ENCODE measurements around the gene SLC49A4. TPM values are rescaled to one million over a fixed set of nuclear protein-coding genes. Genes with fewer than 3 reads are reported as not detected.

The SLC49A4 gene
- total and polyA plus RNA-seq, 2 of the 13 experiments (the other 11 are each of a cell fraction or from before 2014, with no cell fraction given): 6.5 to 16.3 TPM

DNA sequence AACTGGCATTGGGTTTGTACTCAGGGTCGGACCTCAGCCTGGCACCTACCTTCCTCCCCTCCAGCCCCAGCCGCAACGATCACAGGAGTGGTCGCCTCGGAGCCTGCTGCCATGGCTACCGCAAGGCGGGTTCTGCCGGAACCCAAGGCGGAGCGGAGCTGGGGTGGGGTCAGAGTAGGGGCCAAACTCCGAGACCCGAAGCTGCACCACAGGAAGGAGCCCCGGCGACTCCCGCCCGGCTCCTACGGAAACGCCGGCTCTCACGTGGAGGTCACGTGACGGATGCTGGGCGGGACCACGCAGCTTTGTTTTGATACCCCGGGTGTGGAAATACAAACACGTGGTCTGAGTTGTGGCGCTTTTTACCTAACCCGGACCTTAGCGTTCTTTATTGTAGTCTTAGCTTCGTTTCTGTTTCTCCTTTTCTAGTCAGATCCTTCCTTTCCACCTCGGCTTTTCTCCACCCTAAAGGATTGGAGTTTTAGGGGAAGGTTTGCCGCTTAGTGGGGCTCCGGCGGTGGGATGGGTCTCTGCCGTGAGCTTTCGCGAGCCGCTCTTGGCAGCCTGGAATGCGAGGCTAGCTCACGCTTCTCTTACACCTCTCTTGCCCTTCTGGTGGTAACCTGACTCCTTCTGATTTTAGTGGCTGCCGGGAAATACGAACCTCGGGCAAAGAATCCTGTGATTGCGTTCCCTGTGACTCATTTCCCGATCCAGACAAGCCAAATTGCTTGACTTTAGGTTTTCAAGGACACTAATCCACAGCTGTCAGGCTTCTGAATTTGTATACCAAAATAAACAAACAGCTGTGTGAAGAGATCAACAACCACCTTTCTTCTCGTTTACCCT, 1.1 kb upstream of the SLC49A4 start, which contains the start of gene HSPBAP1 (continued):
- TF ChIP-seq, protein P1, sequence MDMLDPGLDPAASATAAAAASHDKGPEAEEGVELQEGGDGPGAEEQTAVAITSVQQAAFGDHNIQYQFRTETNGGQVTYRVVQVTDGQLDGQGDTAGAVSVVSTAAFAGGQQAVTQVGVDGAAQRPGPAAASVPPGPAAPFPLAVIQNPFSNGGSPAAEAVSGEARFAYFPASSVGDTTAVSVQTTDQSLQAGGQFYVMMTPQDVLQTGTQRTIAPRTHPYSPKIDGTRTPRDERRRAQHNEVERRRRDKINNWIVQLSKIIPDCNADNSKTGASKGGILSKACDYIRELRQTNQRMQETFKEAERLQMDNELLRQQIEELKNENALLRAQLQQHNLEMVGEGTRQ (IDR thresholded peaks at IDR 0.05; ENCODE audit: low read depth, low read length): peak; percentile 99
- TF ChIP-seq, protein P1 (CRISPR knock-in tag; IDR thresholded peaks at IDR 0.05; ENCODE audit: borderline replicate concordance): peak; percentile 98
- TF ChIP-seq KDM2A (CRISPR knock-in tag; IDR thresholded peaks at IDR 0.05; ENCODE audit: borderline replicate concordance, low read depth) (peak; percentile 81; the same call in 1 of the 2 replicates), MYNN (CRISPR knock-in tag; IDR thresholded peaks at IDR 0.05; ENCODE audit: low read depth) (no peak), FOSL2 (CRISPR knock-in tag; IDR thresholded peaks at IDR 0.05) (peak; percentile 95), ZNF547 (CRISPR knock-in tag; IDR thresholded peaks at IDR 0.05) (0 out of 2 replicates have a peak, but pooled peaks have one; percentile 25), ONECUT2 (CRISPR knock-in tag; IDR thresholded peaks at IDR 0.05) (no peak), HCFC1 (IDR thresholded peaks at IDR 0.05; ENCODE audit: low read depth, low read length) (peak; percentile 27; the same call in 1 of the 2 replicates), POLR2G (IDR thresholded peaks at IDR 0.05; ENCODE audit: low read depth, low read length) (peak; percentile 69; the same call in 1 of the 2 replicates), ELF1 (CRISPR knock-in tag; IDR thresholded peaks at IDR 0.05) (peak; percentile 71), HMGA1 (CRISPR knock-in tag; conservative IDR thresholded peaks at IDR 0.05) (no peak), CEBPG (CRISPR knock-in tag; IDR thresholded peaks at IDR 0.05) (no peak), RFXAP (CRISPR knock-in tag; IDR thresholded peaks at IDR 0.05; ENCODE audit: borderline replicate concordance) (peak; percentile 49; the same call in 1 of the 2 replicates), ATAD3A (CRISPR knock-in tag; IDR thresholded peaks at IDR 0.05) (no peak), KLF12 (CRISPR knock-in tag; IDR thresholded peaks at IDR 0.05; ENCODE audit: borderline replicate concordance) (0 out of 2 replicates have a peak, but pooled peaks have one; percentile 56), TEAD2 (CRISPR knock-in tag; IDR thresholded peaks at IDR 0.05) (no peak; the same call in 1 of the 2 replicates), ZMYM3 (CRISPR knock-in tag; IDR thresholded peaks at IDR 0.05) (no peak), ZNF850 (CRISPR knock-in tag; conservative IDR thresholded peaks at IDR 0.05) (no peak), ZNF446 (CRISPR knock-in tag; IDR thresholded peaks at IDR 0.05) (no peak), NCOA1 (CRISPR knock-in tag; IDR thresholded peaks at IDR 0.05) (no peak), ZBTB21 (CRISPR knock-in tag; IDR thresholded peaks at IDR 0.05) (0 out of 2 replicates have a peak, but pooled peaks have one; percentile 10)
- TF ChIP-seq, protein P2, sequence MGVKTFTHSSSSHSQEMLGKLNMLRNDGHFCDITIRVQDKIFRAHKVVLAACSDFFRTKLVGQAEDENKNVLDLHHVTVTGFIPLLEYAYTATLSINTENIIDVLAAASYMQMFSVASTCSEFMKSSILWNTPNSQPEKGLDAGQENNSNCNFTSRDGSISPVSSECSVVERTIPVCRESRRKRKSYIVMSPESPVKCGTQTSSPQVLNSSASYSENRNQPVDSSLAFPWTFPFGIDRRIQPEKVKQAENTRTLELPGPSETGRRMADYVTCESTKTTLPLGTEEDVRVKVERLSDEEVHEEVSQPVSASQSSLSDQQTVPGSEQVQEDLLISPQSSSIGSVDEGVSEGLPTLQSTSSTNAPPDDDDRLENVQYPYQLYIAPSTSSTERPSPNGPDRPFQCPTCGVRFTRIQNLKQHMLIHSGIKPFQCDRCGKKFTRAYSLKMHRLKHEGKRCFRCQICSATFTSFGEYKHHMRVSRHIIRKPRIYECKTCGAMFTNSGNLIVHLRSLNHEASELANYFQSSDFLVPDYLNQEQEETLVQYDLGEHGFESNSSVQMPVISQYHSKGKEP (CRISPR knock-in tag; IDR thresholded peaks at IDR 0.05): no peak
- TF ChIP-seq, protein P3, sequence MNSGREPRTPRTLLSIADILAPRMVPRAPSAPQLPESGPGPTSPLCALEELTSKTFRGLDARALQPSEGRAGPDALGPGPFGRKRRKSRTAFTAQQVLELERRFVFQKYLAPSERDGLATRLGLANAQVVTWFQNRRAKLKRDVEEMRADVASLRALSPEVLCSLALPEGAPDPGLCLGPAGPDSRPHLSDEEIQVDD (CRISPR knock-in tag; IDR thresholded peaks at IDR 0.05; ENCODE audit: borderline replicate concordance): no peak
- TF ChIP-seq, protein P4, sequence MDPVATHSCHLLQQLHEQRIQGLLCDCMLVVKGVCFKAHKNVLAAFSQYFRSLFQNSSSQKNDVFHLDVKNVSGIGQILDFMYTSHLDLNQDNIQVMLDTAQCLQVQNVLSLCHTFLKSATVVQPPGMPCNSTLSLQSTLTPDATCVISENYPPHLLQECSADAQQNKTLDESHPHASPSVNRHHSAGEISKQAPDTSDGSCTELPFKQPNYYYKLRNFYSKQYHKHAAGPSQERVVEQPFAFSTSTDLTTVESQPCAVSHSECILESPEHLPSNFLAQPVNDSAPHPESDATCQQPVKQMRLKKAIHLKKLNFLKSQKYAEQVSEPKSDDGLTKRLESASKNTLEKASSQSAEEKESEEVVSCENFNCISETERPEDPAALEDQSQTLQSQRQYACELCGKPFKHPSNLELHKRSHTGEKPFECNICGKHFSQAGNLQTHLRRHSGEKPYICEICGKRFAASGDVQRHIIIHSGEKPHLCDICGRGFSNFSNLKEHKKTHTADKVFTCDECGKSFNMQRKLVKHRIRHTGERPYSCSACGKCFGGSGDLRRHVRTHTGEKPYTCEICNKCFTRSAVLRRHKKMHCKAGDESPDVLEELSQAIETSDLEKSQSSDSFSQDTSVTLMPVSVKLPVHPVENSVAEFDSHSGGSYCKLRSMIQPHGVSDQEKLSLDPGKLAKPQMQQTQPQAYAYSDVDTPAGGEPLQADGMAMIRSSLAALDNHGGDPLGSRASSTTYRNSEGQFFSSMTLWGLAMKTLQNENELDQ (CRISPR knock-in tag; IDR thresholded peaks at IDR 0.05; ENCODE audit: borderline replicate concordance): no peak

All from HepG2 (cell line).